AG04449 (cell line): ENCODE data around the gene STK11.

Experiments used
- CTCF ChIA-PET: fragments of 350-600 bp; formaldehyde crosslinking; extraction: SDS; loops from one replicate; lab custom pipeline; 2021; ENCODE audit warnings: antibody characterized with exemption; lab: Yijun Ruan, JAX
- POLR2A ChIA-PET: fragments of 400-600, 350-600 bp; formaldehyde crosslinking; extraction: SDS; loops from one replicate; lab custom pipeline; 2020; ENCODE audit warnings: antibody characterized with exemption, inconsistent platforms; lab: Yijun Ruan, JAX
- DNase-seq: peaks from one replicate; pipeline ENCODE4 v3.0.0-alpha.2; 2010; ENCODE audit warnings: low read depth, low spot score
- H3K4me3 ChIP-seq: 2 replicates; pipeline ENCODE4 v1.5.1; 2011; ENCODE audit warnings: low read depth, mild to moderate bottlenecking, control low read depth, low read length
- TF ChIP-seq, protein P1 (sequence below): IDR thresholded peaks from one replicate; pipeline ENCODE4 v1.5.1; 2011; ENCODE audit warnings: mild to moderate bottlenecking, moderate library complexity, low read length, control low read depth, inconsistent platforms; ENCODE audit not compliant: insufficient read depth; ENCODE audit errors: missing control alignments

The STK11 gene

DNA sequence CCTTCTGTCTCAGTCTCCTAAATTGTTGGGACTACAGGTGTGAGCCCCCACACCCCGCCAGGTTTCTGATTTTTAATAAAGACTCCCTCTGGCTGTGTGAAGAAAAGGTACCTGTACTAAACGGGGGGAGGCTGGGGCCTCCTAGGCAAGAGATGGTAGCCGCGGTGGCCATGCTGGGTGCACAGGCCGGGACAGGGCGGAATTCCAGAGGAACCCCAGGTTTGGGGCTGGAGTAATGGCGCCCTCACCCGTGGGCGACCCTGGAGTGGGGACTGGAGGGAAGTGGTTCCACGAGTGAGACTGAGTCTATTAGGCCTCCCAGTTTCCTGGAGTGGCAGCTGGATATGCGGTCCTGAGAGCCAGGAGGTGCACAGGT is 33.8 kb downstream of the STK11 start:
- TF ChIP-seq, protein P1, sequence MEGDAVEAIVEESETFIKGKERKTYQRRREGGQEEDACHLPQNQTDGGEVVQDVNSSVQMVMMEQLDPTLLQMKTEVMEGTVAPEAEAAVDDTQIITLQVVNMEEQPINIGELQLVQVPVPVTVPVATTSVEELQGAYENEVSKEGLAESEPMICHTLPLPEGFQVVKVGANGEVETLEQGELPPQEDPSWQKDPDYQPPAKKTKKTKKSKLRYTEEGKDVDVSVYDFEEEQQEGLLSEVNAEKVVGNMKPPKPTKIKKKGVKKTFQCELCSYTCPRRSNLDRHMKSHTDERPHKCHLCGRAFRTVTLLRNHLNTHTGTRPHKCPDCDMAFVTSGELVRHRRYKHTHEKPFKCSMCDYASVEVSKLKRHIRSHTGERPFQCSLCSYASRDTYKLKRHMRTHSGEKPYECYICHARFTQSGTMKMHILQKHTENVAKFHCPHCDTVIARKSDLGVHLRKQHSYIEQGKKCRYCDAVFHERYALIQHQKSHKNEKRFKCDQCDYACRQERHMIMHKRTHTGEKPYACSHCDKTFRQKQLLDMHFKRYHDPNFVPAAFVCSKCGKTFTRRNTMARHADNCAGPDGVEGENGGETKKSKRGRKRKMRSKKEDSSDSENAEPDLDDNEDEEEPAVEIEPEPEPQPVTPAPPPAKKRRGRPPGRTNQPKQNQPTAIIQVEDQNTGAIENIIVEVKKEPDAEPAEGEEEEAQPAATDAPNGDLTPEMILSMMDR, result no peak
- no peak overlapping the region for H3K4me3 ChIP-seq
- ChIA-PET CTCF (interaction anchor here (0.7 to 9.7 kb wide), 12 partner anchors 12 to 316 kb away, joined by 3 to 626 read pairs (median 5); partner anchors contain the start of gene CIRBP), POLR2A (interaction anchor here (1.9 kb wide), 1 partner anchor 30 kb away, joined by 6 read pairs; the partner anchor contains the start of gene CIRBP)
- DNase-seq, result no peak

DNA sequence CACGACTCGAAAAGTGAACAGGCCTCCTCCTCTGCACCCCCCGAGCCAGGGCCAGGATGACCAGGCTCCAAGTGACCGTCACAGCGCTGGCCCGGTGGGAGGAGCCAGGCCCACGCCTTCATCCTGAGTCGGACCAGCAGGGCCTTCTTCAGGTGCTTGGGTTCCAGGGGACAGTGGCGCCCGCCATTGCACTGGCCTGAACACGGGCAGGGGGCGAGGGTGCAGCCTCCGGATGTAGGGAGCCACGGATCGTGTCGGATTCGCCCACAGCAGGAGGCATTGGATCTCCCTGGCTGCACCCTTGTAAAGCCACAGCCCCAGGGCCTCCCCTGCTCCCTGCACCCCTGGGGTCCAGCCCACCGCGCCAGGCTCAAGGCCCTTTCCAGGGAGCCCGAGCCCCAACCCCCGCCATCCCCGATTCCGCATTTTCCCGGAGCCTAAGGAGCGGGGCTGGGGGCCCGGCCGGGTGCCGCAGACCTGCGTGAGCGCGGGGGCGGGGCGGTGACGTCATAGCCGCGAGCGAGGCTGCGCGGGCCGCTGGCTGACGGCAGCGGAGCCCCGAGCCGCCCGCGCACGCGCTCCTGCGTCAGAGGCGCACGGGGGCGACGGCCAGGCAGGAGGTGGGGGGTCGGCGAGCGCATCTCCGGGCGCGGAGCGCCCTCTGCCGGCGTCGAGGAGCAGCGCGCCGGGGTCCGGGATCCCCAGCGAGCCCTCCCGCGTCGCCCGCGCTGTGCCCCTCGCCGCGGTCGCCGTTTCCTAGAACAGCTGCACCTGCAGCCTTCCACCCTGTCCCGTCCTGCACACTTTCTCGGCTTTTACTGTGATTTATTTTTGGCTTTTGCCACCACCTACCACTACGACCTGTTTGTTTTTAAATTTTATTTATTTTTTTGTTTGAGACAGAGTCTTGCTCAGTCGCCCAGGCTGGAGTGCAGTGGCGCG is 34.5 kb downstream of the STK11 start:
- TF ChIP-seq, protein P1, result peak; percentile 70
- CTCF ChIA-PET, result interaction anchor here (0.7 to 9.7 kb wide), 37 partner anchors 12 to 450 kb away, joined by 3 to 626 read pairs (median 4); partner anchors contain the start of gene CIRBP

DNA sequence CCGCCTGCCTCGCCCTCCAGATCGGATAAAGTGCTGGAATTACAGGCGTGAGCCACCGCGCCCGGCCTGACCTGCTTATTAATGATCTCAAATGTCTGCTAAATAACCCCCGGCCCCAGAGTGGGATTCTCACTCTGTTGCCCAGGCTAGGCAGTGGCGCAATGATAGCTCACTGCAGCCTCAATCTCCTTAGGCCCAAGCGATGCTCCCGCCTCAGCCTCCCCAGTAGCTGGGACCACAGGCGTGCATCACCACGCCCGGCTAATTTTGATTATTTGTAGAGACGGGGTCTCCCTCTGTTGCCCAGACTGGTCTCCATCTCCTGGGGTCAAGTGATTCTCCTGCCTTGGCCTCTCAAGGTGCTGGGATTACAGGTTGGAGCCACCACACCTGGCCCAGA is 35.3 kb downstream of the STK11 start:
- no peak overlapping the region; the same call in 1 of the 2 replicates for H3K4me3 ChIP-seq
- TF ChIP-seq, protein P1, result no peak
- DNase-seq, result no peak
- ChIA-PET POLR2A (interaction anchor here (0.7 to 1.8 kb wide), 3 partner anchors 12 to 28 kb away, joined by 5 to 13 read pairs (median 6); partner anchors contain the start of gene CIRBP), CTCF (interaction anchor here (0.6 to 9.7 kb wide), 36 partner anchors 12 to 501 kb away, joined by 3 to 626 read pairs (median 4); partner anchors contain the start of gene CIRBP)

More for the DNA sequence above, 34.5 kb downstream of the STK11 start:
- peak overlapping the region; percentile 47 for H3K4me3 ChIP-seq
- no peak for DNase-seq
- POLR2A ChIA-PET, result interaction anchor here (1.8 to 1.9 kb wide), 2 partner anchors 29 kb away, joined by 6 to 13 read pairs; partner anchors contain the start of gene CIRBP

DNA sequence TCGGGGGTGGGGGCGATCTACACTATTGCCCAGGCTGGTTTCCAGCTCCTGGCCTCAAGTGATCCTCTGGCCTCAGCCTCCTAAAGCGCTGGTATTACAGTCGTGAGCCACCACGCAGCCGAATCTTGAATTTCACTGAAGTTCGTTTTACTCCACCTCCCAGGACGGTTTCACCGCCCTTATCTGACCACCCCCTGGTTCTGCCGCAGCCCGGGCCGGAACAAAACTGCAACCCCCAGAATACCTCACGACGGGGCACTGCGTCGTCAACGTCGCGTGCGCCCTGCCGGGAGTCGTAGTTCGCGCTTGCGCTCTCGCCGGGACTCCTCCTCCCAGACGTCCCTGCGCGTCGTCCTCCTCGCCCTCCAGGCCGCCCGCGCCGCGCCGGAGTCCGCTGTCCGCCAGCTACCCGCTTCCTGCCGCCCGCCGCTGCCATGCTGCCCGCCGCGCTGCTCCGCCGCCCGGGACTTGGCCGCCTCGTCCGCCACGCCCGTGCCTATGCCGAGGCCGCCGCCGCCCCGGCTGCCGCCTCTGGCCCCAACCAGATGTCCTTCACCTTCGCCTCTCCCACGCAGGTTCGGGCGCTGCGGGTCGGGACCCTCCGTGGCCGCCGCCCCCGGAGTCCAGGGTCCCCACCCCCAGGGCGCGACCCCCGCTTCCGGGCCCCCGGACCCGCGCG is 36.0 kb downstream of the STK11 start, which contains the start of gene ATP5F1D:
ATP5F1D (plus strand) TSS at position 335 of the 679 bp plus-strand sequence; CDS start at position 435, 100 bp downstream.
- ChIA-PET POLR2A (interaction anchor here (0.6 to 1.8 kb wide), 5 partner anchors 12 to 249 kb away, joined by 3 to 13 read pairs (median 5); partner anchors contain the start of genes CIRBP and REEP6), CTCF (interaction anchor here (0.6 to 9.7 kb wide), 29 partner anchors 11 to 500 kb away, joined by 3 to 626 read pairs (median 4); partner anchors contain the start of gene CIRBP)
- peak within 1 kb of the TSS; percentile 72 for H3K4me3 ChIP-seq
- no peak for DNase-seq
- TF ChIP-seq, protein P1, result no peak

DNA sequence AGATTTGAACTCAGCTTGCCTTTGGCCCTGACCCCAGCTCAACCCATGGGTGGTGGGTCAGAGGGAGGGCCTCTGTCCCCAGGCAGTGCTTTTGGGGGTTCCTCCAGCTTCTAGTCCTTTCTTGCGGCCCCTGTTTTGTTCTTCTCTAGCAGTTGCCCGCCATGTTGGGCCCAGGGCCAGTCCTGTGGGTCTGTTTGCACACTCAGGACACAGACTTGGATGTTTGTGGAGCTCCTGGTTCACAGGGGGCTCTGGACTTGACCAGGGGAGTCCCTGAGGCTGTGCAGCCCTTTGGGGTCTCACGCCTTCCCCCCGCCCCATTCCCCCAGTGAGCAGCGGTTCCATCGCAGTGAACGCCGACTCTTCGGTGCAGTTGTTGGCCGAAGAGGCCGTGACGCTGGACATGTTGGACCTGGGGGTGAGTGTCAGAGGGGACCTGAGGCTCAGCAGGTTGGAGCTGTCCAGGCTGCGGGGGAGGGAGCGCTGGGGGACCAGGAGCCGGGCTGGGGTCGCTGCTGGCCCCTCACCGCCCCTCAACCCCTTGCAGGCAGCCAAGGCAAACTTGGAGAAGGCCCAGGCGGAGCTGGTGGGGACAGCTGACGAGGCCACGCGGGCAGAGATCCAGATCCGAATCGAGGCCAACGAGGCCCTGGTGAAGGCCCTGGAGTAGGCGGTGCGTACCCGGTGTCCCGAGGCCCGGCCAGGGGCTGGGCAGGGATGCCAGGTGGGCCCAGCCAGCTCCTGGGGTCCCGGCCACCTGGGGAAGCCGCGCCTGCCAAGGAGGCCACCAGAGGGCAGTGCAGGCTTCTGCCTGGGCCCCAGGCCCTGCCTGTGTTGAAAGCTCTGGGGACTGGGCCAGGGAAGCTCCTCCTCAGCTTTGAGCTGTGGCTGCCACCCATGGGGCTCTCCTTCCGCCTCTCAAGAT is 38.5 kb downstream of the STK11 start:
- no peak overlapping the region for H3K4me3 ChIP-seq
- TF ChIP-seq, protein P1, result peak; percentile 96
- no peak for DNase-seq
- ChIA-PET CTCF (interaction anchor here (0.6 to 9.7 kb wide), 49 partner anchors 8 to 320 kb away, joined by 3 to 626 read pairs (median 4); partner anchors contain the start of genes CIRBP, CNN2, FAM174C and NDUFS7), POLR2A (interaction anchor here (0.6 to 3.0 kb wide), 12 partner anchors 9 to 228 kb away, joined by 3 to 96 read pairs (median 6); partner anchors contain the start of genes CIRBP and FAM174C)
